CD4-positive, alpha-beta T cell treated with Interleukin-1 beta for 1 hour (primary cell): Measurements from ENCODE around the gene EML1.

Experiments used
- DNase-seq, 2 donors: peaks; one replicate each; pipeline ENCODE4 v3.0.0-alpha.2; 2020 to 2022

Gene EML1

GRCh38 chr14:99909513-99910064 is 116.4 kb downstream of the EML1 start:
- DNase-seq: no peak

GRCh38 chr14:99910337-99911309 is 117.4 kb downstream of the EML1 start:
- no peak for DNase-seq

GRCh38 chr14:99915305-99916090 is 122.3 kb downstream of the EML1 start:
- DNase-seq: no peak

GRCh38 chr14:99916091-99916383 is 122.8 kb downstream of the EML1 start:
- DNase-seq: no peak

- no peak for DNase-seq
Observed at GRCh38 chr14:99918781-99919180, 125.6 kb downstream of the EML1 start.

- DNase-seq: no peak
Observed at GRCh38 chr14:99921425-99921824, 128.2 kb downstream of the EML1 start.

GRCh38 chr14:99924379-99924778 is 131.2 kb downstream of the EML1 start:
- DNase-seq: no peak

- DNase-seq: no peak
Observed at GRCh38 chr14:99925471-99925870, 132.3 kb downstream of the EML1 start.

GRCh38 chr14:99928963-99929362 is 135.8 kb downstream of the EML1 start:
- DNase-seq: no peak

GRCh38 chr14:99929601-99930000 is 136.4 kb downstream of the EML1 start:
- no peak for DNase-seq

- no peak for DNase-seq
Observed at GRCh38 chr14:99930420-99931274, 137.4 kb downstream of the EML1 start.

GRCh38 chr14:99931308-99931707 is 138.1 kb downstream of the EML1 start:
- no peak for DNase-seq

- DNase-seq: no peak
Observed at GRCh38 chr14:99936056-99936455, 142.8 kb downstream of the EML1 start.

- no peak for DNase-seq
Observed at GRCh38 chr14:99936738-99937474, 143.7 kb downstream of the EML1 start.

- DNase-seq: no peak
Observed at GRCh38 chr14:99937475-99938244, 144.4 kb downstream of the EML1 start.

- no peak for DNase-seq
Observed at GRCh38 chr14:99938376-99938775, 145.2 kb downstream of the EML1 start.

- no peak for DNase-seq
Observed at GRCh38 chr14:99938896-99939295, 145.7 kb downstream of the EML1 start.

- DNase-seq: no peak
Observed at GRCh38 chr14:99939421-99939820, 146.2 kb downstream of the EML1 start.

GRCh38 chr14:99940064-99940463 is 146.9 kb downstream of the EML1 start:
- DNase-seq: no peak

- no peak for DNase-seq
Observed at GRCh38 chr14:99941211-99941610, 148.0 kb downstream of the EML1 start.

- DNase-seq: no peak
Observed at GRCh38 chr14:99943620-99944019, 150.4 kb downstream of the EML1 start.
